Suprapubic skin (tissue), 4 donors: ENCODE data around the gene C6orf47. TPM values are rescaled to one million over a fixed set of nuclear protein-coding genes. Genes with fewer than 3 reads are reported as not detected.

Source experiments
- DNase-seq, 2 donors: peaks; one replicate each; pipeline ENCODE4 v3.0.0-alpha.2; 2019; ENCODE audit warnings: low spot score in 2 of 2
- H3K27ac ChIP-seq: fragments of 200-600 bp; sonication (generic); one replicate; pipeline ENCODE4 v1.5.1; 2019
- H3K27me3 ChIP-seq: fragments of 200-600 bp; sonication (generic); one replicate; pipeline ENCODE4 v1.5.1; 2019
- H3K36me3 ChIP-seq: fragments of 200-600 bp; sonication (generic); one replicate; pipeline ENCODE4 v1.5.1; 2019
- H3K4me1 ChIP-seq: fragments of 200-600 bp; sonication (generic); one replicate; pipeline ENCODE4 v1.5.1; 2019
- H3K4me3 ChIP-seq: fragments of 200-600 bp; sonication (generic); one replicate; pipeline ENCODE4 v1.5.1; 2019; ENCODE audit warnings: mild to moderate bottlenecking
- H3K9me3 ChIP-seq: fragments of 200-600 bp; sonication (generic); one replicate; pipeline ENCODE4 v1.5.1; 2019
- EP300 ChIP-seq: sonication (generic); formaldehyde crosslinking; IDR thresholded peaks from one replicate; pipeline ENCODE4 v1.6.1; 2017; ENCODE audit warnings: antibody characterized with exemption
- POLR2A ChIP-seq, 2 donors: fragments of 450-650 bp; IDR thresholded peaks; one replicate each; pipeline ENCODE4 v1.6.1; 2017; ENCODE audit warnings: antibody characterized with exemption in 2 of 2, mild to moderate bottlenecking in 2 of 2, moderate library complexity in 2 of 2
- POLR2AphosphoS5 ChIP-seq, 3 donors: sonication (generic); formaldehyde crosslinking; IDR thresholded peaks; one replicate each; pipeline ENCODE4 v1.6.1; 2017; ENCODE audit warnings: antibody characterized with exemption in 3 of 3
- WGBS: methylation state at CpG from one replicate; pipeline ENCODE4 v1.1.5; 2018; 5-methylcytosine and 5-hydroxymethylcytosine counted together
- total RNA-seq, 4 donors: library from RNA; depleted of rRNA; stranded (reverse); fragments of >200 nt; gene quantifications; one replicate each; pipeline ENCODE4 v1.1.0, GENCODE V29; 2016
- TF ChIP-seq, protein P1 (sequence below), 2 donors: fragments of 200-600 bp in 1 of 2; fragments of 450-650 bp in 1 of 2; sonication (generic) in 1 of 2; IDR thresholded peaks; one replicate each; pipeline ENCODE4 v1.5.1; 2016 to 2019; ENCODE audit warnings: antibody characterized with exemption in 2 of 2, mild to moderate bottlenecking in 1 of 2, moderate library complexity in 1 of 2

Gene C6orf47
- total RNA-seq, 4 donors from 2014 or later = 31.6 to 41.0 (median 38.1) TPM

- Histone ChIP-seq H3K4me3 (no peak overlapping the region), H3K27ac (no peak overlapping the region), H3K27me3 (no peaks in the 10 kb centered on the region), H3K4me1 (peaks cover 47% of the 10 kb centered on the region), H3K36me3 (peaks cover 7% of the 10 kb centered on the region), H3K9me3 (no peaks in the 10 kb centered on the region)
- TF ChIP-seq EP300 (no peak), POLR2A (IDR thresholded peaks at IDR 0.05) (no peak), POLR2AphosphoS5 (IDR thresholded peaks at IDR 0.05) (no peak)
- TF ChIP-seq, protein P1, sequence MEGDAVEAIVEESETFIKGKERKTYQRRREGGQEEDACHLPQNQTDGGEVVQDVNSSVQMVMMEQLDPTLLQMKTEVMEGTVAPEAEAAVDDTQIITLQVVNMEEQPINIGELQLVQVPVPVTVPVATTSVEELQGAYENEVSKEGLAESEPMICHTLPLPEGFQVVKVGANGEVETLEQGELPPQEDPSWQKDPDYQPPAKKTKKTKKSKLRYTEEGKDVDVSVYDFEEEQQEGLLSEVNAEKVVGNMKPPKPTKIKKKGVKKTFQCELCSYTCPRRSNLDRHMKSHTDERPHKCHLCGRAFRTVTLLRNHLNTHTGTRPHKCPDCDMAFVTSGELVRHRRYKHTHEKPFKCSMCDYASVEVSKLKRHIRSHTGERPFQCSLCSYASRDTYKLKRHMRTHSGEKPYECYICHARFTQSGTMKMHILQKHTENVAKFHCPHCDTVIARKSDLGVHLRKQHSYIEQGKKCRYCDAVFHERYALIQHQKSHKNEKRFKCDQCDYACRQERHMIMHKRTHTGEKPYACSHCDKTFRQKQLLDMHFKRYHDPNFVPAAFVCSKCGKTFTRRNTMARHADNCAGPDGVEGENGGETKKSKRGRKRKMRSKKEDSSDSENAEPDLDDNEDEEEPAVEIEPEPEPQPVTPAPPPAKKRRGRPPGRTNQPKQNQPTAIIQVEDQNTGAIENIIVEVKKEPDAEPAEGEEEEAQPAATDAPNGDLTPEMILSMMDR (IDR thresholded peaks at IDR 0.05) = no peak
- WGBS = 86% methylated on average over 4 of the region's 4 CpGs
- no peak for DNase-seq
Observed at GRCh38 chr6:31658158-31658688, 2.4 kb downstream of the C6orf47 start.

- WGBS = 83% methylated on average over 6 of the region's 6 CpGs
- H3K27ac ChIP-seq = no peak overlapping the region
- peaks cover 7% of the 10 kb centered on the region for H3K36me3 ChIP-seq
Observed at GRCh38 chr6:31657406-31658157, 3.0 kb downstream of the C6orf47 start.

DNA sequence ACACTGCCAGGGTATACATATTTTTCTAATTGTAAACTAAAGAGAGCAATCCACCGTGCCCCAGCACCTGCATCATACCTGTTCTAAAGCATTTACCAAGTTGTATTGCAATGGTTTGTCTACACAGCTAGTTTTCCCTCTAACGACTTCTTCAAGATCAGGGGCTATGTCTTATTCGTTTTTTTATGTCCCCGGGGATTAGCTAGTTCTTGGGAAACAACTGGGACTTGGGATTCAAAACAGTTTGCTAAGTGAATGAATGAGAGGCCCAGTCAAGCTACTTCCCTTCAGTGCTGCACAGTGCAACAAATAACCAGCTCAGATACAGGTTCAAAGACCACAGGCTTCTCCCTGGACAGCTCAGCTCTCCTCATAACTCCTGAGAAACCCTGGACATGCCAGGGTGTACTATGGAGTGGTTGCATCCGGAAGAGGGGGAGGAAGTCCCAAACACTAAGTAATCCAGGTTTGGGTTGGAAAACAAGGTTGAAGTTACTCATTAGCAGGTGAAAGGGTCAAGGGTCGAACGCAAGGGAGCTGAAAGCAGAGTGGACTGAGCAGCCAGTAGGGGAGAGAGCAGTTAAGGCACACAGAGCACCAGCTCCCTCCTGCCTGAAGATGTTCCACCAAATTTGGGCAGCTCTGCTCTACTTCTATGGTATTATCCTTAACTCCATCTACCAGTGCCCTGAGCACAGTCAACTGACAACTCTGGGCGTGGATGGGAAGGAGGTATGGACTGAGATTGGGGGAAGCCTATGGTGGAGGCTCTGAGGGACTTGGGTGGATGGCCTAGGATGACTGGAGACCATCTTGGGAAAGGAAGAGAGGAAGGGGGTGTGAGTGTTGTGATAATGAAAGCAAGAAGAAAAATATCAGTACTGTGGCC, 5.0 kb downstream of the C6orf47 start, which contains the start of gene APOM:
Gene APOM (plus strand): TSS at position 546 of the 889 bp plus-strand sequence. CDS start 73 bp downstream, at position 619.
- TF ChIP-seq, protein P1 (IDR thresholded peaks at IDR 0.05) = no peak
- TF ChIP-seq POLR2A (IDR thresholded peaks at IDR 0.05) (no peak), POLR2AphosphoS5 (IDR thresholded peaks at IDR 0.05) (no peak), EP300 (no peak)
- DNase-seq = no peak
- H3K9me3 ChIP-seq = no peaks in the 10 kb centered on the region
- 84% methylated on average over 8 of the region's 8 CpGs for WGBS
- peaks cover 42% of the 10 kb centered on the region for H3K4me1 ChIP-seq
- H3K27me3 ChIP-seq = no peaks in the 10 kb centered on the region
- H3K4me3 ChIP-seq = no peak within 1 kb of the TSS
- H3K27ac ChIP-seq = no peak within 1 kb of the TSS
- H3K36me3 ChIP-seq = peaks cover 3% of the 10 kb centered on the region

More at GRCh38 chr6:31657406-31658157, 3.0 kb downstream of the C6orf47 start:
- DNase-seq = no peak
- Histone ChIP-seq H3K4me3 (no peak overlapping the region), H3K4me1 (peaks cover 43% of the 10 kb centered on the region), H3K9me3 (no peaks in the 10 kb centered on the region), H3K27me3 (no peaks in the 10 kb centered on the region)
- TF ChIP-seq POLR2A (IDR thresholded peaks at IDR 0.05) = no peak

DNA sequence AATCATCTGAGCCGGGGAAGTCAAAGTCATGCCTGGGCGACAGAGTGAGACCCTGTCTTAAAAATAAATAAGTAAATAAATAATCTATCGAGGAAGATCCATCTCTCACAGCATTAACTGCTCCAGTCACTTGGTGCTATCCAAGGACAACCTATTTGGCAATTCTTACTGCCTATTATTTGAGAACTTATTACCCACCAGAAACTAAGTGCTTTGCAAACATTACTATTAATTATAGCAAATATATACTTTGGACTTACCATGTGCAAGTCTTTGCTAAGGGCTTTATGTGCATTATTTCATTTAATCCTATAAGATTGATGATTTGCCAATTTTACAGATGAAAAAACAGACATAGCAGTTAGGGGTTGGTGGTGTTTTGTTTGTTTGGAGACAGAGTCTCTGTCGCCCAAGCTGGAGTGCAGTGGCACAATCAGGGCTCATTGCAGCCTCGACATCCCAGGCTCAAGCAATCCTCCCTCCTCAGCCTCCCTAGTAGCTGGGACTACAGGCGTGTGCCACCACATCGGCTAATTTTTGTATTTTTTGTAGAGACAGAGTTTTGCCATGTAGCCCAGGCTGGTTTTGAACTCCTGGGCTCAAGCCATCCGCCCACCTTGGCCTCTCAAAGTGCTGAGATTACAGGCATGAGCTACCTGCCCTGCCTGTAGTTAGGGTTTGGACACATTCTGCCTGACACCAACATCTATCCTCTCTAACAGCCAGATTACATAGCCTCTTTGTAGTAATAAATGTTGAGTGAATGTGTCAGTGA, 5.8 kb downstream of the C6orf47 start:
- H3K27ac ChIP-seq = no peak overlapping the region
- WGBS = 91% methylated on average over 8 of the region's 8 CpGs
- H3K4me3 ChIP-seq = no peak overlapping the region
- H3K9me3 ChIP-seq = no peaks in the 10 kb centered on the region
- peaks cover 3% of the 10 kb centered on the region for H3K36me3 ChIP-seq
- H3K27me3 ChIP-seq = no peaks in the 10 kb centered on the region
- DNase-seq = no peak
- no peak for TF ChIP-seq POLR2A (IDR thresholded peaks at IDR 0.05)
- TF ChIP-seq, protein P1 (IDR thresholded peaks at IDR 0.05) = no peak
- peaks cover 45% of the 10 kb centered on the region for H3K4me1 ChIP-seq

DNA sequence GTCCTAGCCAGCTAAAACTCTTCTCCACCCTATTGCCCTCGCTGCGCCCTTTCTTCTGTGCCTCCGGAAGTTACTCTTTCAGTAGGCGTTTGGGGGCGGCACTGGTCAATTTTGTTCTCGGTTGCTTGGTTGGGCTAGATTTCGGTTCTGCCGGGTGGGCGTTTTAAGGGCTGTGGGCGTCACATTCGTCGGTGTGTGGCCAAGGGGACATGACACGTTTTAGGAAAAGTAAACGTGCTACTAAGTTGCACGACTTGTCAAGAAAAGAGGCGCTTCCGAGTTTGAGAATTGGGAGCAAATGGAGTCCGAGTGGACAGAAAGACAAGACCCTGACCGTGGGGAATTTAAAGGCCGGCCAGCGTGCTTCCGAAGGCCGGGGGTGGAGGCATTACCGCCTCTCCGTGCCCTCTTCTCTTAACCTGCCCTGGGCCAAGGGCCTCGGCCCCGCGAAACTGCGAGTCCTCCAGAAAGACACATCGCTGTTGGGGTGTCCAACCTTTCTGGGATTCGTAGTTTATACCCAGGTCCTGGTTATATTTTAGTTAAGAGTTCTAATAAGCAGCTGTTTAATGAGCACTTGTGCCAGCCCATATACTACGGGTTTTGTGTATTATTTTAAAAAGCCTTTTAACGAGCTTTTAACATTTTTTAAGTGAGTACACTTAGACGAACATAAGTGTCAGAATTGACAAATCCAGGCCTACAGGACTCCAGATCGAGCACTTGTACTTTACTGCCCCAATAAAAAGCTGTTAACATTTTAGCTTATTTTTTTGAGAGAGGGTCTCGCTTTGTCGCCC, 7.5 kb downstream of the C6orf47 start:
- H3K4me3 ChIP-seq = peak overlapping the region; percentile 78
- WGBS = 7% methylated on average over 37 of the region's 37 CpGs
- H3K27me3 ChIP-seq = no peaks in the 10 kb centered on the region
- peak overlapping the region; percentile 99 for H3K27ac ChIP-seq
- TF ChIP-seq POLR2A (IDR thresholded peaks at IDR 0.05) (no peak), EP300 (no peak), POLR2AphosphoS5 (IDR thresholded peaks at IDR 0.05) (no peak)
- TF ChIP-seq, protein P1 (IDR thresholded peaks at IDR 0.05) = no peak
- DNase-seq = peak; percentile 95 to 96
- no peaks in the 10 kb centered on the region for H3K9me3 ChIP-seq
- H3K4me1 ChIP-seq = peaks cover 29% of the 10 kb centered on the region
- peaks cover 18% of the 10 kb centered on the region for H3K36me3 ChIP-seq
